ENCODE measurements around the gene SLC25A22.

Gene SLC25A22

DNA sequence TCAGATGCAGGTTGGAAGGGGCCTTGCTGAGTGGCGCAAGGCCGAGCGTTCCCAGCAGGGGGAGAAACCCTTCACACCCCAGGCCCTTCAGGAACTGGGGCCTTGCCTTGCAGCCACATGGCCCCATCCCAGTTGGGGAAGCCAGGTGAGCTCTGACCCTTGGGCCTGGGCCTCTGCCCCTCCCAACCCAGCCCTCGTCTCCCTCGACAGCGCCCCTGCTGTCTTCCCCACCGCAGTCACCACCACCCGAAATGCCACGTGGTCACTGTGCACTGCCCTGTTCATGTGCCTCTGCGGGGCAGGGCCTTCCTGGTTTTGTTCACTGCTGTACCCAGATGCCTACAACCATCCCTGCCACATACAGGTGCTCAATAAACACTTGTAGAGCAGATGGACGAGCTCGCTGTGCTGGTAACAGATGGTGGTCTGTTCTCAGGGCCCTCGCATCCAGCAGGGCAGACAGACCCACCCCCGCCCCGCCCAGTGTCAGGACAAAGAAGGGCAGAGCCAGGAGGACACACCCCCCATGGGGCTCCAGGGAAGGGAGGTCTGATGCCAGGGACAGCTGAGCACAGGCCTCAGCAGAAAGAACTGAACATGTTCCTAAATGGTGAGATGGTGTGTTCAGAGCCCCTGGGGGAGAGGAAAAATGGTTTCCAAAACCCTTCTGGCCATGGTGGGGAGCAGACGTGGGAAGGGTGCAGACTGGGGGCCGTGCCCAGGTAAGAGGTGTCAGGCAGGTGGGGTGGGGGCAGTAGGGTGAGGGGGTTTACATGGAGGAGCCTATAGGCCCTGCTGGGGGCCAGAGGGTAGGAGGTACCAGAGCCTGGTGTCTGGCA lies 40.6 kb upstream of the SLC25A22 start:
- Histone ChIP-seq H3K36me3 (ENCODE audit: insufficient read depth) (no peaks in the 10 kb centered on the region), H3K4me2 (no peak overlapping the region), H3K4me1 (ENCODE audit: low read depth, poor library complexity, severe bottlenecking) (peaks cover 14% of the 10 kb centered on the region), H3K79me2 (ENCODE audit: insufficient read depth, low read depth) (peaks cover 17% of the 10 kb centered on the region), H2AFZ (ENCODE audit: low read depth) (no peak overlapping the region), H3K27ac (no peak overlapping the region), H4K20me1 (ENCODE audit: insufficient read depth) (0 out of 2 replicates have a peak, but pooled peaks cover 6% of the 10 kb centered on the region), H3K9ac (no peak overlapping the region), H3K27me3 (ENCODE audit: insufficient read depth, low read depth) (no peaks in the 10 kb centered on the region), H3K4me3 (IDR thresholded peaks at IDR 0.05; ENCODE audit: insufficient read depth, low read depth, low read length) (no peak overlapping the region)
- TF ChIP-seq, protein P1, sequence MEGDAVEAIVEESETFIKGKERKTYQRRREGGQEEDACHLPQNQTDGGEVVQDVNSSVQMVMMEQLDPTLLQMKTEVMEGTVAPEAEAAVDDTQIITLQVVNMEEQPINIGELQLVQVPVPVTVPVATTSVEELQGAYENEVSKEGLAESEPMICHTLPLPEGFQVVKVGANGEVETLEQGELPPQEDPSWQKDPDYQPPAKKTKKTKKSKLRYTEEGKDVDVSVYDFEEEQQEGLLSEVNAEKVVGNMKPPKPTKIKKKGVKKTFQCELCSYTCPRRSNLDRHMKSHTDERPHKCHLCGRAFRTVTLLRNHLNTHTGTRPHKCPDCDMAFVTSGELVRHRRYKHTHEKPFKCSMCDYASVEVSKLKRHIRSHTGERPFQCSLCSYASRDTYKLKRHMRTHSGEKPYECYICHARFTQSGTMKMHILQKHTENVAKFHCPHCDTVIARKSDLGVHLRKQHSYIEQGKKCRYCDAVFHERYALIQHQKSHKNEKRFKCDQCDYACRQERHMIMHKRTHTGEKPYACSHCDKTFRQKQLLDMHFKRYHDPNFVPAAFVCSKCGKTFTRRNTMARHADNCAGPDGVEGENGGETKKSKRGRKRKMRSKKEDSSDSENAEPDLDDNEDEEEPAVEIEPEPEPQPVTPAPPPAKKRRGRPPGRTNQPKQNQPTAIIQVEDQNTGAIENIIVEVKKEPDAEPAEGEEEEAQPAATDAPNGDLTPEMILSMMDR (conservative IDR thresholded peaks at IDR 0.05; ENCODE audit: low read depth, low read length): no peak

DNA sequence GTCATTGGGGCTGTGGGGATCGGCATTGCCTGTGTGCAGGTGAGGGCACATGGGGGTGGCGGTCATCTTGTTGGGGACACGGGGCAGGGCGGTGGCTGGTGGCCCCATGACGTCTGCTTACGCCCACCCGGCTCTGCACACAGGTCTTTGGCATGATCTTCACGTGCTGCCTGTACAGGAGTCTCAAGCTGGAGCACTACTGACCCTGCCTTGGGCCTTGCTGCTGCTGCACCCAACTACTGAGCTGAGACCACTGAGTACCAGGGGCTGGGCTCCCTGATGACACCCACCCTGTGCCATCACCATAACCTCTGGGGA lies 39.9 kb upstream of the SLC25A22 start:
- Histone ChIP-seq H3K9ac (no peak overlapping the region), H3K36me3 (ENCODE audit: insufficient read depth) (no peaks in the 10 kb centered on the region)

DNA sequence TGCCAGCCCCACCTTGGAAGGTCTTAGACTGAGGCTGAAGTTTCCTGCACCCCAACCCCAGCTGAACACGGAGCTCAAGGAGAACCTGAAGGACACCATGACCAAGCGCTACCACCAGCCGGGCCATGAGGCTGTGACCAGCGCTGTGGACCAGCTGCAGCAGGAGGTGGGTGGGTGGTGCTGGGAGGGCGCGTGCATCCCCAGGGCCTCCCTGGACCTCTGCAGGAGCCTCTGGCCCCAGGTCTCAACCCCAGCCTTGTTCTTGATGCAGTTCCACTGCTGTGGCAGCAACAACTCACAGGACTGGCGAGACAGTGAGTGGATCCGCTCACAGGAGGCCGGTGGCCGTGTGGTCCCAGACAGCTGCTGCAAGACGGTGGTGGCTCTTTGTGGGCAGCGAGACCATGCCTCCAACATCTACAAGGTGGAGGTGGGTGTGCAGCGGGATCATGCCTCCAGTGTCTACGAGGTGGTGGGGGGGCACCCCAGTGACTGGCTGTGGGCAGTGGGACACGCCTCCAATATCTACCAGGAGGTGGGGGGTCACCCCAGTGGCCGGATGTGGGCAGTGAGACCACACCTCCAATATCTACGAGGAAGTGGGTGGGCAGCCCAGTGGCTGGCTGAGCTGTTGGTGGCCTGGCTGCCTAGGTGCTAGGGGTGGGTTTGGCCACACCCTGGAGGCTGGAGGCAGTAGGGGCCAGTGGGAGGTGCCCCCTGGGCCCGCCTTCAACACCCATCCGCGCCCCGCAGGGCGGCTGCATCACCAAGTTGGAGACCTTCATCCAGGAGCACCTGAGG lies 39.3 kb upstream of the SLC25A22 start:
- no peaks in the 10 kb centered on the region for H3K27me3 ChIP-seq (ENCODE audit: insufficient read depth, low read depth)
- no peaks in the 10 kb centered on the region for H3K36me3 ChIP-seq (ENCODE audit: insufficient read depth)
- no peak overlapping the region for H2AFZ ChIP-seq (ENCODE audit: low read depth)
- H3K4me2 ChIP-seq: no peak overlapping the region
- peaks cover 17% of the 10 kb centered on the region for H3K79me2 ChIP-seq (ENCODE audit: insufficient read depth, low read depth)
- no peak overlapping the region for H3K4me3 ChIP-seq (IDR thresholded peaks at IDR 0.05; ENCODE audit: insufficient read depth, low read depth, low read length)
- H4K20me1 ChIP-seq (ENCODE audit: insufficient read depth): 0 out of 2 replicates have a peak, but pooled peaks cover 6% of the 10 kb centered on the region
- TF ChIP-seq, protein P1 (conservative IDR thresholded peaks at IDR 0.05; ENCODE audit: low read depth, low read length): no peak
- H3K27ac ChIP-seq: no peak overlapping the region
- peaks cover 15% of the 10 kb centered on the region for H3K4me1 ChIP-seq (ENCODE audit: low read depth, poor library complexity, severe bottlenecking)
- H3K9ac ChIP-seq: no peak overlapping the region

More for the DNA sequence above, 39.9 kb upstream of the SLC25A22 start:
- Histone ChIP-seq H3K4me2 (no peak overlapping the region), H3K27ac (no peak overlapping the region), H3K27me3 (ENCODE audit: insufficient read depth, low read depth) (no peaks in the 10 kb centered on the region), H4K20me1 (ENCODE audit: insufficient read depth) (0 out of 2 replicates have a peak, but pooled peaks cover 6% of the 10 kb centered on the region), H3K4me1 (ENCODE audit: low read depth, poor library complexity, severe bottlenecking) (peaks cover 14% of the 10 kb centered on the region), H3K79me2 (ENCODE audit: insufficient read depth, low read depth) (peaks cover 17% of the 10 kb centered on the region), H3K4me3 (IDR thresholded peaks at IDR 0.05; ENCODE audit: insufficient read depth, low read depth, low read length) (no peak overlapping the region), H2AFZ (ENCODE audit: low read depth) (no peak overlapping the region)
- TF ChIP-seq, protein P1 (conservative IDR thresholded peaks at IDR 0.05; ENCODE audit: low read depth, low read length): no peak

- peaks cover 5% of the 10 kb centered on the region; the same call in 1 of the 2 replicates for H3K27me3 ChIP-seq (ENCODE audit: insufficient read depth, low read depth)
- H3K36me3 ChIP-seq (ENCODE audit: insufficient read depth): no peaks in the 10 kb centered on the region
- peaks cover 21% of the 10 kb centered on the region for H3K4me1 ChIP-seq (ENCODE audit: low read depth, poor library complexity, severe bottlenecking)
- no peak overlapping the region for H3K4me2 ChIP-seq
- H2AFZ ChIP-seq (ENCODE audit: low read depth): no peak overlapping the region
- no peak overlapping the region for H3K27ac ChIP-seq
- TF ChIP-seq, protein P1 (conservative IDR thresholded peaks at IDR 0.05; ENCODE audit: low read depth, low read length): no peak
- peaks cover 11% of the 10 kb centered on the region for H3K79me2 ChIP-seq (ENCODE audit: insufficient read depth, low read depth)
- 0 out of 2 replicates have a peak, but pooled peaks cover 6% of the 10 kb centered on the region for H4K20me1 ChIP-seq (ENCODE audit: insufficient read depth)
- H3K9ac ChIP-seq: no peak overlapping the region
- H3K4me3 ChIP-seq (IDR thresholded peaks at IDR 0.05; ENCODE audit: insufficient read depth, low read depth, low read length): no peak overlapping the region
Observed at GRCh38 chr11:836700-837099, 38.6 kb upstream of the SLC25A22 start.
